ENCODE results near the gene GTPBP1.

- TF ChIP-seq, protein P1, sequence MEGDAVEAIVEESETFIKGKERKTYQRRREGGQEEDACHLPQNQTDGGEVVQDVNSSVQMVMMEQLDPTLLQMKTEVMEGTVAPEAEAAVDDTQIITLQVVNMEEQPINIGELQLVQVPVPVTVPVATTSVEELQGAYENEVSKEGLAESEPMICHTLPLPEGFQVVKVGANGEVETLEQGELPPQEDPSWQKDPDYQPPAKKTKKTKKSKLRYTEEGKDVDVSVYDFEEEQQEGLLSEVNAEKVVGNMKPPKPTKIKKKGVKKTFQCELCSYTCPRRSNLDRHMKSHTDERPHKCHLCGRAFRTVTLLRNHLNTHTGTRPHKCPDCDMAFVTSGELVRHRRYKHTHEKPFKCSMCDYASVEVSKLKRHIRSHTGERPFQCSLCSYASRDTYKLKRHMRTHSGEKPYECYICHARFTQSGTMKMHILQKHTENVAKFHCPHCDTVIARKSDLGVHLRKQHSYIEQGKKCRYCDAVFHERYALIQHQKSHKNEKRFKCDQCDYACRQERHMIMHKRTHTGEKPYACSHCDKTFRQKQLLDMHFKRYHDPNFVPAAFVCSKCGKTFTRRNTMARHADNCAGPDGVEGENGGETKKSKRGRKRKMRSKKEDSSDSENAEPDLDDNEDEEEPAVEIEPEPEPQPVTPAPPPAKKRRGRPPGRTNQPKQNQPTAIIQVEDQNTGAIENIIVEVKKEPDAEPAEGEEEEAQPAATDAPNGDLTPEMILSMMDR (IDR thresholded peaks at IDR 0.05), result peak in 2 of 12 donors; percentile 22 to 37
- peak; percentile 93 to 96 for TF ChIP-seq POLR2A (IDR thresholded peaks at IDR 0.05)
Measured at GRCh38 chr22:38700789-38701628, 4.7 kb upstream of the GTPBP1 start, which contains the start of gene JOSD1.

All from heart left ventricle (tissue), 13 donors.